ENCODE measurements around the gene PUS1. TPM values are rescaled to one million over a fixed set of nuclear protein-coding genes. Genes with fewer than 3 reads are reported as not detected.

PUS1 gene
- total and polyA plus RNA-seq, 10 of the 15 experiments (the other 5 are each of a cell fraction or from before 2014, with no cell fraction given): 1.3 to 74.2 (median 25.4) TPM

GRCh38 chr12:131905630-131906091 is 23.4 kb upstream of the PUS1 start (continued):
- TF ChIP-seq HSF1 (IDR thresholded peaks at IDR 0.05; ENCODE audit: low read depth, low read length) (no peak), NFYB (IDR thresholded peaks at IDR 0.05; ENCODE audit: insufficient read depth, low read depth, low read length) (no peak), MYB (IDR thresholded peaks at IDR 0.05; ENCODE audit: borderline replicate concordance, low read depth, low read length) (no peak), PML (IDR thresholded peaks at IDR 0.05; ENCODE audit: low read length) (no peak)

DNA sequence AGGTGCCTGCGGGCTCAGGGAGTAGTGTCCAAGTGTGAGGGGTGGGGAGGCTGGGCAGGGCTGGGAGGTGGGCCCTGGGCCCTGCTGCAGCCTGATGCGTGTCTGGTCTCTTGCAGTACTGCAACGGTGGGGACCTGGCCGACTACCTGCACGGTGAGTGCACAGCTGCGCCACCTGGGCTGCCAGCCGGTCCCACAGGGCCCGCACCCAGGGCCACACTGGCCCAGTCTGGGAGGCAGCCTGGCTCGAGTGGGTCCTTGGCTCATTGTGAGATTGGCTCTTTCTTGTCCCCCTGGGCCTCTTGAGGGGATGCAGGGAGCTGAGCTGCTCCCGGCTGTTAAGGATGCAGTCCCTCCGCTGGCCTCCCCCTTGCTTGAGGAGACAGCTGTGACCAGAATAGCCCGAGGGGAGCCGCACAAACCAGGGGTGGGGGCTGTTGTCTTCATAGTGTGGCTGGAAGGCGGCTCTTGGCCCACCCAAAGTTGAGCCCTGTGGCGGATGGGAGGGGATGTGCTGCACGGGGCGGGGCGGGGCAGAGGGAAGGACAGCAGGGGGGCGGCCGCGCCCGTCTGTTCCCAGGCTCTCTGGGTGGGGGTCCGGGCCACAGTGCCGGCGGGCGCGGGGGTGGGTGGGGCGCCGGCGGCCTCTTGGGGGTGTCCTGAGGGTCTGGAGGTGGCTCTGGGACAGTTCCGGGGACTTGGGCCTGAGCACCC is 21.5 kb upstream of the PUS1 start:
- SMC1A ChIA-PET (ENCODE audit: uncharacterized antibody, unreplicated experiment): no interaction called here
- Histone ChIP-seq H3K4me2 (ENCODE audit: control insufficient read depth, insufficient read depth) (no peak overlapping the region), H2AFZ (ENCODE audit: control insufficient read depth, low read depth, low read length) (no peak overlapping the region), H3K36me3 (ENCODE audit: control insufficient read depth in 2 of 2, insufficient read depth in 2 of 2, low read length in 1 of 2) (no peaks in the 10 kb centered on the region; a peak in 2 of 4 replicates), H3K4me1 (ENCODE audit: control insufficient read depth, insufficient read depth, low read length) (no peaks in the 10 kb centered on the region), H3K4me3 (no peak overlapping the region), H4K20me1 (ENCODE audit: control insufficient read depth, insufficient read depth) (no peaks in the 10 kb centered on the region; the same call in 1 of the 2 replicates), H3K27ac (ENCODE audit: control insufficient read depth, insufficient read depth) (no peak overlapping the region), H3K9me3 (replicated peaks; ENCODE audit: control insufficient read depth, insufficient read depth, low read length) (no peaks in the 10 kb centered on the region), H3K27me3 (replicated peaks in 1 of 2; ENCODE audit: control insufficient read depth in 2 of 2, insufficient read depth in 2 of 2, low read length in 1 of 2) (no peaks in the 10 kb centered on the region), H3K79me2 (ENCODE audit: control insufficient read depth, insufficient read depth, low read length) (no peaks in the 10 kb centered on the region), H3K9ac (ENCODE audit: control insufficient read depth, insufficient read depth, low read length) (no peak overlapping the region)
- TF ChIP-seq YBX1 (IDR thresholded peaks at IDR 0.05): no peak
- TF ChIP-seq GABPA (IDR thresholded peaks at IDR 0.05; ENCODE audit: low read depth): no peak
- TF ChIP-seq RELA (IDR thresholded peaks at IDR 0.05; ENCODE audit: borderline replicate concordance, partially characterized antibody): no peak
- no peak for TF ChIP-seq SMC3 (IDR thresholded peaks at IDR 0.05; ENCODE audit: borderline replicate concordance, low read length)
- intact Hi-C loops (cut with micrococcal nuclease; ENCODE audit: unreplicated experiment) (no loop called here), in situ Hi-C loops (cut with MboI) (no loop called here)
- 89% methylated on average over 18 of the region's 31 CpGs for WGBS (ENCODE audit: insufficient coverage, insufficient replicate concordance, low lambda C conversion rate, missing lambda C conversion rate)
- BruUV-seq (replicated peaks): no TSS peak
- DNase-seq (ENCODE audit: low read depth, low spot score) (no peak), ATAC-seq (no peak), FAIRE-seq (no peak)
- CTCF ChIA-PET: no interaction called here
- RAD21 ChIA-PET (ENCODE audit: unreplicated experiment): no interaction called here
- POLR2A ChIA-PET: no interaction called here

All from GM12878 (cell line).